ENCODE data around the gene GALE.

- TF ChIP-seq, protein P1, sequence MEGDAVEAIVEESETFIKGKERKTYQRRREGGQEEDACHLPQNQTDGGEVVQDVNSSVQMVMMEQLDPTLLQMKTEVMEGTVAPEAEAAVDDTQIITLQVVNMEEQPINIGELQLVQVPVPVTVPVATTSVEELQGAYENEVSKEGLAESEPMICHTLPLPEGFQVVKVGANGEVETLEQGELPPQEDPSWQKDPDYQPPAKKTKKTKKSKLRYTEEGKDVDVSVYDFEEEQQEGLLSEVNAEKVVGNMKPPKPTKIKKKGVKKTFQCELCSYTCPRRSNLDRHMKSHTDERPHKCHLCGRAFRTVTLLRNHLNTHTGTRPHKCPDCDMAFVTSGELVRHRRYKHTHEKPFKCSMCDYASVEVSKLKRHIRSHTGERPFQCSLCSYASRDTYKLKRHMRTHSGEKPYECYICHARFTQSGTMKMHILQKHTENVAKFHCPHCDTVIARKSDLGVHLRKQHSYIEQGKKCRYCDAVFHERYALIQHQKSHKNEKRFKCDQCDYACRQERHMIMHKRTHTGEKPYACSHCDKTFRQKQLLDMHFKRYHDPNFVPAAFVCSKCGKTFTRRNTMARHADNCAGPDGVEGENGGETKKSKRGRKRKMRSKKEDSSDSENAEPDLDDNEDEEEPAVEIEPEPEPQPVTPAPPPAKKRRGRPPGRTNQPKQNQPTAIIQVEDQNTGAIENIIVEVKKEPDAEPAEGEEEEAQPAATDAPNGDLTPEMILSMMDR (IDR thresholded peaks at IDR 0.05): no peak
- TF ChIP-seq ZFX (IDR thresholded peaks at IDR 0.05; ENCODE audit: borderline replicate concordance): no peak
Observed at GRCh38 chr1:23801876-23802275, 1.3 kb upstream of the GALE start.
